PFSK-1 (cell line): ENCODE measurements around the gene DEFB125.

Experiments
- POLR2AphosphoS5 ChIP-seq: IDR thresholded peaks from 2 replicates; pipeline ENCODE4 v1.6.1; 2012; ENCODE audit warnings: low read depth, mild to moderate bottlenecking, control low read depth, low read length, moderate library complexity
- SIN3A ChIP-seq: IDR thresholded peaks from 2 replicates; pipeline ENCODE4 v1.6.1; 2012; ENCODE audit warnings: mild to moderate bottlenecking, low read length, moderate library complexity, borderline replicate concordance; ENCODE audit not compliant: insufficient read depth
- TAF1 ChIP-seq: IDR thresholded peaks from 2 replicates; pipeline ENCODE4 v1.6.1; 2012; ENCODE audit warnings: low read length, control low read depth, borderline replicate concordance; ENCODE audit not compliant: insufficient read depth

- TF ChIP-seq POLR2AphosphoS5 (no peak), TAF1 (no peak), SIN3A (no peak)
These were observed 3.2 kb downstream of the DEFB125 start for GRCh38 chr20:90651-91050.
